GM20000 (cell line): Measurements from ENCODE around the gene SMARCA2.

ENCODE experiments used
- DNase-seq: peaks from one replicate; pipeline ENCODE4 v3.0.0; 2012; ENCODE audit warnings: low spot score
- TF ChIP-seq, protein P1 (sequence below): IDR thresholded peaks from 2 replicates; pipeline ENCODE4 v1.5.1; 2012; ENCODE audit warnings: mild to moderate bottlenecking, control low read depth; ENCODE audit errors: extremely low read depth, missing control alignments

Gene SMARCA2

DNA sequence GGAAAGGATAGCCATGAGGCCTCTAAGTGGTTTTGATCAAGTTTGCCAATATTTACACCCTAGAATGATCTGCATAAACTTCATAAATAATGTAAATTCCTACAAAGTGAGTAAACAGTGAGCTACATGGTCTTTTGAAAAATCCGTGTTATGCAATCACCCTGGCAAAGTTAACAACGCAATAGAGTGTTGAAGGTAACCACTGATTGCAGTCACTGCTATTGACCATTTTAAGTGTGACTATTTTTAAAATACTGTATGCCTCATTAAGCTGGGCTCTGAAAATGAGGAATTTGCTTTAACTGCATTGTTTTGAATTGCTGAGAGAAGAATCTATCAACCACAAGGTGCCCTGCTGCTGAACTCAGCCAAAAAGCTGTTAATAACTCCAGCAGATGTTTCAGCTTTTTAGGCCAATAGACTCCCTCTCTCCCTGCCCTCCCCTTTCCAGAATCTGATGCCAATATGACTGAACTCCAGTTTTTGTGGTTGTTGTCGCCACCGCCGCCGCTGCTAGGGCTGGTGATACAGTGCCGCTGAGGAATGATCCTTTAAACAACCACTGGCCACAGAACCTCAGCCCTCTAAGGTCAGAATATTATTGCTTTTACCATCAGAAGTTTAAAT, 35.3 kb upstream of the SMARCA2 start:
- DNase-seq = no peak
- TF ChIP-seq, protein P1, sequence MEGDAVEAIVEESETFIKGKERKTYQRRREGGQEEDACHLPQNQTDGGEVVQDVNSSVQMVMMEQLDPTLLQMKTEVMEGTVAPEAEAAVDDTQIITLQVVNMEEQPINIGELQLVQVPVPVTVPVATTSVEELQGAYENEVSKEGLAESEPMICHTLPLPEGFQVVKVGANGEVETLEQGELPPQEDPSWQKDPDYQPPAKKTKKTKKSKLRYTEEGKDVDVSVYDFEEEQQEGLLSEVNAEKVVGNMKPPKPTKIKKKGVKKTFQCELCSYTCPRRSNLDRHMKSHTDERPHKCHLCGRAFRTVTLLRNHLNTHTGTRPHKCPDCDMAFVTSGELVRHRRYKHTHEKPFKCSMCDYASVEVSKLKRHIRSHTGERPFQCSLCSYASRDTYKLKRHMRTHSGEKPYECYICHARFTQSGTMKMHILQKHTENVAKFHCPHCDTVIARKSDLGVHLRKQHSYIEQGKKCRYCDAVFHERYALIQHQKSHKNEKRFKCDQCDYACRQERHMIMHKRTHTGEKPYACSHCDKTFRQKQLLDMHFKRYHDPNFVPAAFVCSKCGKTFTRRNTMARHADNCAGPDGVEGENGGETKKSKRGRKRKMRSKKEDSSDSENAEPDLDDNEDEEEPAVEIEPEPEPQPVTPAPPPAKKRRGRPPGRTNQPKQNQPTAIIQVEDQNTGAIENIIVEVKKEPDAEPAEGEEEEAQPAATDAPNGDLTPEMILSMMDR = no peak

DNA sequence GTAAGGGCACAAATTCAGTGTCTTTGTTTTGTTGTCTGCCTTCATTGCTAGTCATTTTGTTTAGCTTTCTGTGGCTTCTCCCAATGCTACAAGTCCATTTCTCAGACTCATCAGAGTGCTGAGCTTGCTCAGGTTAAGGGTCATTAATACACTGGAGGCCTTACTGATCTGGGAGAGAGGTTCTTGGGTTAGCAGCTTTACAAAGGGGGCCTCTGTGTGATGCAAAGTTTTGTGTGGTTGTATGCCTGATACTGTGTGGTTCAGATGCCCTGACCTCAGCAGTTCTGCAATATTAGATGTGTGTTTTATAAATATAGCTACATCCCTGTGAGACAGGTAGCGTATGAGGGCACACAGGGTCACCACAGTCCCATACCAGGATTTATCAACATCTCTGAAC, 34.8 kb upstream of the SMARCA2 start:
- DNase-seq = no peak
- TF ChIP-seq, protein P1 = no peak

DNA sequence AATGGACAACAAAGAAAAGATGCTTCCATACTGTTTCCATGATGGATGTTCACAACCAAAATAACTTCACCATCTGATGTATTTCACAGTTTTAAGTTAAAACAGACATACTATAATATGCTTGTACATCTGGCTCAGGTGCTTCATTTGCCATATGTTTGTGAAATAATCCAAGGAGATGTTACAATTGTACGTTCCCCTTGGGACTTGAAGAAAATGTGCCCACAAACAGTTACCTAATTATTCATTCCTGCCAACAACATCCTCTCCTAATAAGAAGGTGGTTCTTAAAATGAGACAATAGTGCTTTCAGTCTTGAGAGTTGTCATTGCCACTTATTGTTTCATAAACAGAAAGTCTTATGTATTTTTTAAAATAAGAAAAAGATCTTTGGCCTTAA, 33.1 kb upstream of the SMARCA2 start:
- TF ChIP-seq, protein P1 = no peak
- no peak for DNase-seq

DNA sequence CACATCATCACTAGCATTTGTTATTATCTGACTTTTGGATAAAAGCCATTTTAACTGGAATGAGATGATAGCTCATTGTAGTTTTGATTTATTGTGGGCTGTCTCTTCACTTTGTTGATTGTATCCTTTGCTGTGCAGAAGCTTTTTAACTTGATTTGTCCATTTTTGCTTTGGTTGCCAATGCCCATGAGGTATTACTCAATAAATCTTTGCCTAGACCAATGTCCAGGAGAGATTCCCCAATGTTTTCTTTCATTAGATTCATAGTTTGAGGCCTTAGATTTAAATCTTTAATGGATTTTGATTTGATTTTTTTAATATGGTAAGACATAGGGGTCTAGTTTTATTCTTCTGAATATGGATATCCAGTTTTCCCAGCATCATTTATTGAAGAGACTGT, 28.8 kb upstream of the SMARCA2 start:
- no peak for DNase-seq
- TF ChIP-seq, protein P1 = no peak

DNA sequence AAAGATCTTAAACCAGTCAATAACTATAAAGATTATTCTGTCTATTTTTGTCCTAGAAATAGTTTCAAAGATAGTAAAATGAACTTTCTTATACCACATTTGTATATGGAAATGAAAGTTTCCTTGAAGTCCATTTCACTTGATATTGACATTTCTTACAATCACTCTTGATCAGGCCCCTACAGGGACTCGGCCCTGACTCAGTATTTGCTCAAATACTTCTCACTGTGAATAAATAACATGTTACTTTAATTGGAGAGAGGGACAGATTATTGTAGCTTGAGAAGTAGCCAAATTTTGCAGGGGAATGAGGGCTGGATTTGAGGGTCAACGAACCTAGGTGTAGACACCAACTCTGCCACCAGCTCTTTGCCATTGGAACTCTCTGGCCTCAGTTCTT, 25.6 kb upstream of the SMARCA2 start:
- no peak for DNase-seq
- TF ChIP-seq, protein P1 = no peak

DNA sequence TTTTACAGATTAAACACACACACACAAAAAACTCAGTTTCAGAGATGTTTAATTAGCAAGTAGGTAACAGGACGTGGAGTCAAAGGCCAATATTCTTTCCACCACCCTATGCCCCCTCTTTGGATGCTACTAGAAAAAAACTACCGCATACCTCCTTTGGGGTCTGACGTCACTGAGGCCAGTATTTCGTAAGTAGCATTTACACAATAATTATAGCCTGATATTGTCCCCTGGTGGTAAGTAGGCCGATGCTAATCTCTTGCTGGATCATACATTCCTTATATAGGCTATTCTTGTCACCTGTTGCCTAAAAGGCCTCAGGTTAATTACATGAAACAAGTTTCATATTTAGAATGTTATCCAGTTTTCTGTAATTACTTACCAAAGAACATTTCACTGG, 21.0 kb upstream of the SMARCA2 start:
- DNase-seq = no peak
- TF ChIP-seq, protein P1 = no peak

DNA sequence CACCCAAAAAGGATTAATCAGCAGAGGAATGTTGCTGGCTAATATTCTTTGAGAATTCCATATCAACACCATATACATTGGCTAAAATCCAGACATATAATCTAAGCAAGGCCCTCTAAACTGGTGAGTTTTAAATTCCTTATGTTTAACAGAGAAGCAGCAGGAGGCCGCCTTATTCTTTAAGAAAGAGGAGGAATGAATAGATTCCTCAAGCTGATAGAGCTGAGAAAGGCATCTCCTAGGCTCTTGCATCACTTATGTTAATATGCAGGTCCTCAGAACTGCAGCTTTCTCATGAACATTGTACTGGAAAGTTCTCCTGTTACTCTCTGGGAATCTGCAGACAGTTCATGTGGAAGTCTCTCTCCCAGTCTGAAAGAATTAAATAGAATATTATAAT, 20.1 kb upstream of the SMARCA2 start:
- DNase-seq = no peak

More for the DNA sequence above, 20.1 kb upstream of the SMARCA2 start:
- TF ChIP-seq, protein P1 = no peak
